OCI-LY7 (cell line): ENCODE data around the gene CNPPD1.
"Not testable (repeated sequence)": the region's sequence is repeated elsewhere in the genome, so short reads cannot be mapped to it uniquely, and the experiment has no call there.

Experiments
- CTCF ChIP-seq: fragments of 200-600 bp; sonication (generic); conservative IDR thresholded peaks from 2 replicates; pipeline ENCODE4 v1.5.1; 2014; ENCODE audit warnings: mild to moderate bottlenecking, antibody characterized with exemption, low read length, moderate library complexity, mixed read lengths
- EZH2phosphoT487 ChIP-seq: fragments of 200-600 bp; sonication (generic); IDR thresholded peaks from 2 replicates; pipeline ENCODE4 v1.6.1; 2018; ENCODE audit warnings: low read depth, borderline replicate concordance, mild to moderate bottlenecking, mixed run types, antibody characterized with exemption, low read length, moderate library complexity, mixed read lengths

GRCh38 chr2:219201331-219201730, 24.6 kb upstream of the CNPPD1 start:
- not testable (repeated sequence) for TF ChIP-seq CTCF, EZH2phosphoT487
